CD4-positive, alpha-beta T cell treated with Interleukin-15 for 4 hours (primary cell): ENCODE data around the gene HOXB3.

Experiments used
- DNase-seq: peaks from one replicate; pipeline ENCODE4 v3.0.0-alpha.2; 2020; ENCODE audit warnings: low spot score

HOXB3 gene

DNA sequence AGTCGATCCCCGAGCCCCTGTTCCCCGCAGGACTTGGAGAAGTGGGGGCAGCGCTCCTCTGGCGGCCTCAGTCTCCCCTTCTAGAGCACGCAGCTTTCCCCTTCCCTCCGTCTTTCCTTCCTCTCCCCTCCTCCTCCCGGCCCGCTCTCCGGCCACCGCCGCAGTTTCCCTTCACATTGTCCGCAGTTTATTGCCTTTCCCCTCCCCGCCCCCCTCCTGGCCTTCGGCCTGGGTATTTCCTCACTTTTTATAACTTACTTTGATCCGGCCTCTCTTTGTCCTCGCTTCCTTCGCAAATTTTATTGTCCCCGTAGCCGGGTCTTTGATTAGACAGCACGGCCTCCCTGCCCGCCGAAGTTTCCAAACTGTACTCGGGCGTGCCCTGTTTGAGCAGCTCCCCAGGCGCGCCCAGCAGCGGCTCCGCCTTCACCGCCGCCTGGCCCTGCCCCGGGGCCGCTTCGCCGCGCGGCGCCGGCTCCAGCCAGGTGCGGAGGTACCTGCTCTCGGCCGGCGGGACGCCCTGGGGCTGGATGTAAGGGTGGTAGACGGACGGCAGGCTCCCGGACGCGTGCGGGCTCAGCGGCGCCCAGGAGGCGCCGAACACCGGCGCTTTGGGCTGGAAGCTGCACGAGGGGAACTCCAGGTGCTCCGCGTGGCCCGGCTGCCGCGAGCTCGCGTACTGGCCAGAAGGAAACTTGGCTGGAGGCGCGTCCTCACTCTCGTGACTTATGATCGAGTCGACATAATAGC is 35.6 kb upstream of the HOXB3 start:
- DNase-seq = no peak

DNA sequence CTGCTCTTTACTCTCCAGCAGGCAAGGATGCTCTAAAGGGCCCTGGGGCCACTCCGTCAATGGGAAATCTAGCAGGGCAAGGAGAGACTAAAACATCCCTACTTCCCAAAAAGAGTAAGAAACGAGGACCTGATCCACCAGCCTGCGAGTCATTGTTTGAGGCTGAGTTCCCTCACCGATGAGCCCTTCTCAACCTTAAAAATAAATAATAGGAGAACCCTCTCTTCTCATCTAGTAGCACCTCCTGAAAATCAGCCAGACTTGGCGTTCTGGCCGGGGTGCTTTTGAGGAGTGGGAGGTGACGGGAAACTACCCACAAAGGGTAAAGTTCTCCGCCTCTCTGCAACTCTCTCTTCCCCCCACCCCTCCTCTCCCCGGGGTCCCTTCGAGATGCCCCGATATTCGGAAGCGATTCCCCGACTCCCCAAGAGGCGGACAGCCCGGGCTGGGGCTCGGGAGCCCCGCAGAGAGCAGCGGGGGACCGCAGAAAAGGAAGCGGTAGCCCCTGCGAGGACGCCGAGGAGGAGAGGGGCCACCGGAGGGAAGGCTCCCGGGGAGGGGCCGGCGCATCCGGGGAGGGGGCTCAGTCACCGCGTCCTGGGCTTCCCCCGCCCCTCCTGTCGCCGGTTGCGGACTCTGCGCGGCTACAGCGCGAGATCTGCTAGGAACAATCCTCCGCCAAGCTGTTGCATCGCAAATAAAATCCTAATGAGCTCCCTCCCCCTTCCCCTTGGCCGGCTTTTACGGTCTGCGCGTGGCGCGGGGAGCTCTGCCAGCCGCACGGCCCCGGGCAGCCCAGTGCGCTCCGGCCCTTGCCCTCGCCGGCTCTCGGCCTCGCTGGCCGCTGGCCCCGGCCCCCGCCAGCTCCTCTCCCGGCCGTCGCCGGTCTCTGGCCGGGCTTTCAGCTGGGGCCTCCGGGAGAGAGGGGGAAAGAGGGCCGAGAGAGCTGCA is 34.8 kb upstream of the HOXB3 start:
- DNase-seq = no peak

DNA sequence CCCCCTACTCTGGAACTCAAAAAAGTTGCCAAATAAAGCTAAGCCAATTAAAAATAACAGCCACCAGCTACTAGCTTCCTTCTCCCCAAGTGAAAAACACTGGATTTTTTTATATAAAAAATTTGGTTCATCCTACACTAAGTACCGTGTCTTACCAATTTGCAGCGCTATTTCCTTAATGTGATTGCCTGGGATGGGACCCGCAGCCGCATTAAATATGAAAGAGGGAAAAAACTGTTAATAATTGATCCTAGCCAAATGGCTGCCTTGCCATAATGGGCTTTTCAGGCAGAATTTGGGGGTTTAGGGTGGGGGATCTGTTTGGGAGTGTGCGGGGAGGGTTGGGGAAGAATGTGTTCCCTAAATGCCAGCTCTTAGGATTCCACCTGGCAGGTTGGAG is 34.1 kb upstream of the HOXB3 start:
- DNase-seq = no peak

DNA sequence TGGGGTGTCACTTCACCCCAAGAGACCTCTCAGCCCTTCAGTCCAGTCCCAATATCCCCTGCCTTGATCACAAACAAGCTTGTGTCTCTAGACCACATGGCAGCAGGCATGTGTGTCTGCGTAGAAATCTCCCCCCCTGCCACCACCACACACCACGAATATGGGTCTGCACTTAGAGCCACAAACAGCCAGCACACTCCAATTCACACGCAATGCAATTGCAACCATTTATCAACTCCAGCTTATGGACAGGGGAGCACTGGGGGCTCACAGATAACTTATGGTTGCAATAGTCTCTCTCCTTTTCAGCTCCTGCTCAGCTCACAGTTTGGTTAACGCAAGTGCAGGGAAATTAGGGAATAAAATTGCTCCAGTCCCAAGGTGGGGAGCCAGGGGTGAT is 33.5 kb upstream of the HOXB3 start:
- no peak for DNase-seq

DNA sequence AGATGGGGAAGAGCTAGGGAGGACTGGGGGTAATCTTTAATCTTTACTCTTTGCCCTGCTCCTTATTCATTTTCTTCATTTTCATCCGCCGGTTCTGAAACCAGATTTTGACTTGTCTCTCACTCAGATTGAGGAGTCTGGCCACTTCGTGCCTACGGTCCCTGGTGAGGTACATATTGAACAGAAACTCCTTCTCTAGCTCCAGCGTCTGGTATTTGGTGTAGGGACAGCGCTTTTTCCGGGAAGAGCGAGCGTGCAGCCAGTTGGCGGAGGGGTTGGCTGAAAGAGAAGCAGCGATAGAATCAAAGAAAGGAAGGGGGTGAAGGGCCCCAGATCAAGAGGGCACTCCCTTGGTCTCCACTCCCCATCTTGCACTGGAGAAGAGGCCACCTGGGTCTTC is 32.8 kb upstream of the HOXB3 start:
- no peak for DNase-seq

DNA sequence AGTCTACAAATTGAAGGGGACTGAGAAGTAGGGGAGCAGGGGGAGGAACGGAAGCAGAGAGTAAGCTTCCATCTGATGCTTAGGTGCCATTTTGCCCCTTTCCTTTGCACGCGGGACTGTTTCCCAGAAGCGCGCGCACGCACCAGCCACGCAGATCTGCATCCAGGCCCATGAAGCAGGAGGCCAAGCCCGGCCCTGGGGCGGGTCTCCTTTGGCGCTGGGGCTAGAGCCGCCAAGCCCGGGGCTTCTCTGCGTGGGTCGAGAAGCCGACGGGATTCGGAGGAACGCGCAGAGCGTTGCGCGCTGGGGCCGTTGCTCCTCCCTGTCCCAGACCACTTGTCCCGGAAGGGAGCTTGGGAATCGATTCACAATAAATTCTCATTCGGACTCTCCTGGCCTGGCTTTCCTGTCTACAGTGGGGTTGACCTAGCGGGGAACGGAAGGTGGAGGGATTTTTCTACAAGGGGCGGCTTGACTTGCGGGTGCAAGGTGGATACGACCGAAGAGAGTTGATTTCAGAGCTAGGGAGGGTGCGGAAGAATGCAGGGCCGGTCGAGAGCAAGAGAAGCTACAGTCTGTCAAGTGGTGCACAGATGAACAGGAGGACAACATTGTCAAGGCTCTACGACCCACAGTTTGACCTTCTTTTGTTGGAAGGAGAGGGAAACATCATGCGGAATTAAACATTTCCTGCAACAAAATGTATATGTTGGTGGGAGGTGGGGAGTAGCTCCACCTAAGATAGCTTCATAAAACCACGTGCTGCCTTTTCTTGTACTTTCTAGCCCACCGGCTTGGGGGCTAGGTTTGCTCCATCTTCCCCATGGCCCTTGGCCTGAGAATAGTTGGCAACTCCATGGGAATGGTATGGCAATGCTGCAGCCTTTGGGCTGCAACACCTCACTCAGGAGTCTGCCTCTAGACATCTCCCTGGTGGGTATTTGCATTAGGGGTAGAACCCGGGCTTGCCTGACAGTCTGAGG is 31.7 kb upstream of the HOXB3 start:
- no peak for DNase-seq

DNA sequence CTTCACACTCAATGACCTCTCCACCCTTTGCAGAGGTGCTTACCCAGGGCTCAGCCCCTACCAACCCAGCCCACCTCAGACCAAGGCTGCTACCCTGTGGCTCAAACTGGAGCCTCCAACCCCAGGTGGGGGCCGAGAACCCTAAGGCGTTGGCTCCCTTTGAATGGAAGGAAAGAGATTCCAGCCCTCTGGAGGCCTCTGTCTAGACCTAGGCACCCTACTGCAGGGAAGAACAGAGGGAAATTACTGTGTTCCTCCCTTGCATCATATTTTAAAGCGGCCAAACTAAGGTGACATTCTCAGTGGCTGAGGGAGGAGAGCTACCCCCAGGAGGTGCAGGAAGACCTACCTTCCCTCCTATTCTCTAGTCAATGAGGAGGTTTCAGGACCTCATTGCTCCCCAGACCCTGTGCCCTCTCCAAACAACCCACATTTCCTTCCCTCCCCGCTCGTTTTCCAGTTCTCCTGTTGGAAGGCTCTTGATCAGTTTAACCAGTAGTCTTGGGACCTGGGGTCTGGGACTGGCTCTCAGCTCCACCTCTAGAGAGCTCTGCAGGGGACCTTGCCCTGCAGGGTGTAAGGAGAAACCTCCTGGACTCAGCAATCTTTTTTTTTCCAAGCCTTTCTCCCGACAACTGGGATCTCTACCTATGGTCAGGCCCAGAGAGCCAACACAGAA is 30.6 kb upstream of the HOXB3 start:
- no peak for DNase-seq

DNA sequence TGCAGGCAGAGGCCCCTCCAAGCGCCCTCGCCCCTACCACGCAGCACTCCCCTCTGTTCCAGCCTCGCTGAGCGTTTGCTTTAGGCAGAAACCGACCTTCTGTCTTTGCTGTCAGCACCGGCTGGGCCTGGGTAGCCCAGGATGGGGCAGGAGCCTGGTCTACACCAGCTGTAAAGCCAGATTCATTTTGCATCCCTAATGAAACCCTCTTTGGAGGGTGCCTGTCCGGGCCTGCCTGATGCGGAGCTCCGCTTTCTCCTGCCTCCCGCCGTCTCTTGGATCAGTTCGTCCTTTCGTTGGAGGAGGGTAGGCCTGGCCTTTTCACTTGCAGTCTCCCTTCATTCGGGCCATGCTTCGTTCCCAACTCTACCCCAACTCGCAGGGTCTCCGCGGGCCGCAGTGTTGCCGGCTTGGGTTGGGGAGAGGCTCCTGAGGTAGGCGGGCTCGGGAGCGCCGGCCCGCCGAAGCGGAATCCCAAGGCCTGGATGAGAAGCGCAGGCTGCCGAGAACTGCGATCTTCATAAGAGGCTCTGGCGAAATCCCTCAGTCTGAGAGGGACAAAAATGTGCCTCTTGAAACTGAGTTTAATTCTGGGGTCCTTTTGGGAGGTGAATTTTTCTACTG is 29.9 kb upstream of the HOXB3 start:
- no peak for DNase-seq

DNA sequence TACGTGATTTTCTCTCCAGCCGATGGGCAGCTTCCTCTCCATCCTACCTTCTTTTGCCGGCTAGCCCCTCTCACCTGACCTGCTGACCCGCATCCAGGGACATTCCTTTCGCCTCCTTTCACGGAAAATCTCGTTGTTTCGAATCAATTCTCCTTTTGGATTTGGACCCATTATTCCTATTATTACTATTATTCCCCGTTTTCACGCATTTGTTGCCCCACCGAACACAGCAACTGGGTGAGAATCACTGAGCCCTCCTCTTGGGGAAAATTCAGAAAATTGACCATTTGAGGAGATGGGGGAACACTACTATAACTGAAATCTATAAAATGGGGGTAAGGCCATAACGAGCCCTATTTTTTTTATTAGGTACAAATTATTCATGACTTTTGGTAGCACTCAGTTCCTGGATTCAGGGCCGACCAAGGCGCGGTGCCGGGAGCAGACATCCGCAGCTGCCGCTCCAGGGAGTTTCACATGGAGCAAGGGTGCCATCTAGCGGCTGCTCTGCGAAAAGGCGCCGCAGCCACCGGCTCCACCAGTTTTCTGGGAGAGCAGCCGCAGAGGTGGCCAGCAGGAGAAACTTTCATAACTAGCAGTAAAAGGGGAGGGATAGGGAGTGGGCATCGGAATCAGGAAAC is 28.3 kb upstream of the HOXB3 start:
- DNase-seq = peak; percentile 82

DNA sequence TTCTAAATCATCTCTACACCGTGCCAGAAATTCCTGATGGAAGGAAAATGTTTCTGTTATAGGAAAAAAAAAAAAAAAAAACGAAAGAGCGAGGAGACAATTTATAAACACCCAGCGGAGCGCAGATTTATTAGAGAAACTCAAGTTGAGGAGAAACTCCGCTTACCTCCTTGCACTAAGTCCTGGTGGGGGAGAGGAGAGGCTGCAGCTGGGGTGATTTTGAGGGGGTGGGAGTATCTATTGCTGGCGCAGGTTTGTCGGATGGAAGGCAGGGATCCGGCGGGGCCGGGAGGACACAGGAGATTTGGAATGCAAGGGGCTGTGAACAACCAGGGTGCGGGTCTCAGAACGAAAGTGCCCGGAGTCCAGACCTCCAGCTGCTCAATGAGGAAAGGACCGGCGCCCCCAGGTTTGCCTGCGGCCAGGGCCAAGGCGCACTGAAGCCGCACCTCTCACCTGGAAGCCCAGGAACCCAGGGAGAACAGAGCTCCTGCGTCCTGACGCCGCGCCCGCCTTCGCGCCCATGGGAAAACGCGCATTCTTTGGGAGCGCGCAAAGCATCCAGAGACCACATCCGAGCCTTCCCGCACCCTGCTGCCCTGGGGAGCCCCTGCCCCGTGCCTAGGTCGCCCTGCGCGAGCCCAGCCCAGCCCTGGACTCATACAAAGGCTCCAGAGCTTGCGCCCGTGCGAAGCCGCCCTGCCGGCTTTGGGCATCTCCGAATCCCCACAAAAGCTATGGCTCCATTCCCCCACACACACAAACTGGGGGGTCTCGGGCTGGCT is 27.6 kb upstream of the HOXB3 start:
- no peak for DNase-seq

DNA sequence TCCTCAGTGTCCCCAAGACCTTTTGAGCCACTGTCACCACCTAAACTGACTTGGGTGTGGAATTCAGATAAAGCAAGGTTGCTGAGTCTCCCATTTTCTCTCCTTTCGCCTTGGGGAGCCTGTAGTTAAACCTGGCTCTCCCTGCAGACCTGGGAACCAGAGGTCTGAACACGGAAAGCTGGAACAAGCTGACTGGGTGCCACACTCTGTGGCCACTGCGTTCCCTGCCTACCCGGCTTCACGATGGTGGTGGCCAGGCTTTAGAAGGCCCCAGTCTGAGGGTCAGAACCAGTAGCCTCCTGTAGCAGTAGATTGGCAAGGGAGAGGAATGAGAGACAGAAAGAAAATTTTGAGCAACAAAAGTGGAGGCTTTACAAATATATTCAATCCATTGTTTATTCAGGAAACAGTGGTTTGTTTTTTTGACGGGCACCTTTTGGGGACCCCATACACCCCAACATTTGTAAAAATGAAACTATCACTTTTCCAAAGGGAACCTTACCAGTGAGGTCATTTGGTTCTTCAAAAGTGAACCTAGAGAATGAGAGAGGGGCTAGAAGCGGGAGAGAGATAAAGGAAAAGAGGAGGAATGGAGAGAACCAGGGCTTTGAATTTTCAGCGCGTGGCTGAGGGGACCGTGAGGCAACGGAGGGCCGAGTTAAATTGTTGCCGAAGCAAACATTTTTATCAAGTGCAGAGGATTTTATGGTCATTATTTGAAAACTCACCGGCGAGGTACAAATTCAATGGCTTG is 26.9 kb upstream of the HOXB3 start:
- DNase-seq = no peak

DNA sequence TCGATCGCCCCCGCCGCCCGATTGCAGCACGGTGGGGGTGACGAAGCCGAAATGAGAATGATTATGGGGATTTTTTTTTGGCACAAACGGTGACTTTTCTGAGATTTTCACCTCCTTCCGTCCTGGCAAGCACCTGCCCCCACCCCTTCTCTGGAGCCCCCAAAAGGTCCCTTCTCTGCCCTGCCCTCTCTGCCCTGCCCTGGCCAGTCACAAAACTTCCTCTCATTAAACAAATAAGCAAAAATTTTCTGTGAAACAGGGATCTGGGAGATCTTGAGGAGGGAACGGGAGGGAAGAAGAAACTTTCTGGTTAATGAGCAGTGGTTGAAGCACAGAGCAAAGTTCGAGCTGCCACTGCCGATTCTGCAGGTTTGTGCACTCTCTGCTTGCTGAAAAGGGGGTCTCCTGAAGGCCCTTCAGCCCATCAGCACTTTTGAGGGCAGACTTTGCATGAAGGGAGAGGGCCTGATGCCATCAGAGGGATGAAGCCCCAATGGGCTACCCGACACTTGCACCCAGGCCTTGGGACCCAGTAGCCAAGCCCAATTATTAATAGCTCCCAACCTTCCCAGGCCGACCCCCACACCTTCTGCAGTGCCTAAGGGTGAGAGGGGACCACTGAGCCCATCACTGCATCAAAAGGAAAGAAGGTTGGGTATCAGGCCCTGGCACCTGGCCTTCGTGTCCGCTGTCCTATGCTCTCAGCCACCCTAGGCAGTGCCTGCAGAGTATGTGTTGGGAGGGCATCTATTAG is 26.1 kb upstream of the HOXB3 start:
- no peak for DNase-seq

DNA sequence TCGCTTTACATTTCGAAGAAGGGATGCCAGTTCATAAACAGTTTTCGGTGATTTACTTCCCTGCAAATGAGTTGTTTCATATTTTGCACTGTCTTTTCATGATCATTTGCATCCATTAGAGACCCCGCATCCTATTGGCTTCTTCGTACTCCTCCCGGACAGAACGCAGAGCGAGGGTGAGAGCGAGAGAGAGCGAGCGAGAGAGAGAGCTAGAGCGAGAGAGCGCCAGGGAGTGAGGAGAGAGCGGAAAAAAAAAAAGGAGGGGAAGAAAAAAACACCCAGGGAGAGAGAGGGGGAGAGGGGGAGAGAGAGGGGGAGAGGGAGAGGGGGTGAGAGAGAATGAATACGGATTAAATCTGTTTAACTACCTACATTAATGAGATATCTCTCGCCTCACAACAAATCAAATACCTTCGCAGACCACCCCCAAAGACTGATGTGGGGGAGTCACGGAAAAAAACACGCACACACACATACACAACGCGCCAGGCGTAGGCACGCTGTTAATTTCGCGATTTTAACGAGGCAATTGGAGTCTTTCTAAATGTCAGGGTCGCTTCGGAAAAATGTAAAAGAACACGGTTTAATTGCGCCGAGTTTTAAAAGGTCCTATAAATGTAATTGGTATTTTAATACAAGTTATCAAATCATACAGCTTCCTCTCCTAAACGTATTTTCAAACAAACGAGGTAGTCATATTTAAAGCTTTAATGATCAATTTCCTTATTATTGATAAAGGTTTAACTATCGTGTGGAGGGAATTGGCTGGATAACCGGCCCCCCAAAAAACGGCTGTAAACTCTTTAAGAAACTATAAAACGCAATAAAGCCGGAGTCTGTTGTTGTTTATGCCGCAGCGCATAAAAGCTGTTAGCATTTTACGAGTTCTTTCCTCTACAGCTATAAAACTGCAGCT is 25.3 kb upstream of the HOXB3 start, which contains the start of gene HOXB8:
Gene HOXB8, minus strand, starts transcription at position 246 of the 916 bp plus-strand sequence. CDS start 588 bp downstream, outside the sequence.
- DNase-seq = no peak

DNA sequence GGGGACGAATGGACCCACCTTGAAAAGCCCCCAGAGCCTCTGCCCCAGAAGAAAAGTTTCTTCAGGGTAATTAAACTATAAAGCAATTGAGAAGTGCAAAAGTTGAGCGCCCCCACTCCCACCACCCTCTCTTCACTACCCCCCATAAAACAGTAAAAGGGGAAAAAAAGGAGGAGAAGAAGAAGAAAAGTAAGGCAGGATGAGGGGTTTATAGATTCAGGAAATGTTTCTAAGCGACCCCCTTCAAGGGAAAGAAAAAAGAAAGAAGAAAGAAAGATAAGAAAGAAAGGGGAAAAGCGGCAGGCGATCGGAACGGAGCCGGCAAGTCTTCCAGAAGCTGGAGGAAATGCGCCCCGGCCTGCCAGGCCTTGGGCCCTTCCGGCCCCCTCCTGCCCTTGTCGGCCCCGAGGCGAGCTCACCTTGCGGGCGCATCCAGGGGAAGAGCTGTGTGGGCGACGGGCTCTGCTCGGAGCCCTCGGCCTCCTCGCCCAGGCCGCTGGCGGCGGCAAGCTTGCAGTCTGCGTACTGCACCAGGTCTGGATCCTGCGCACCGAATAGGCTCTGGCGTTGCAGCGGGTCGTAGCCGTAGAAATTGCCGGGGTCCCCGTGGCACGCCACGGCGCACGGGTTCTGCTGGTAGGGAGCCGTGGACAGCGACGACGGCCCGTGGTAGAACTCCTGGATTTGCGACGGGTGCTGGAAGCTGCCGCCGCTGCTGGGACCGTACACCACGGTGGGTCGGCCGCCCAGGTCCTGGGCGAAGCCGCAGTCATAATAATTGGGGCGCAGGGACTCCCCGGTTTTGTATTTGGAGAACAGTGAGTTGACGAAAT is 24.0 kb upstream of the HOXB3 start:
- no peak for DNase-seq

DNA sequence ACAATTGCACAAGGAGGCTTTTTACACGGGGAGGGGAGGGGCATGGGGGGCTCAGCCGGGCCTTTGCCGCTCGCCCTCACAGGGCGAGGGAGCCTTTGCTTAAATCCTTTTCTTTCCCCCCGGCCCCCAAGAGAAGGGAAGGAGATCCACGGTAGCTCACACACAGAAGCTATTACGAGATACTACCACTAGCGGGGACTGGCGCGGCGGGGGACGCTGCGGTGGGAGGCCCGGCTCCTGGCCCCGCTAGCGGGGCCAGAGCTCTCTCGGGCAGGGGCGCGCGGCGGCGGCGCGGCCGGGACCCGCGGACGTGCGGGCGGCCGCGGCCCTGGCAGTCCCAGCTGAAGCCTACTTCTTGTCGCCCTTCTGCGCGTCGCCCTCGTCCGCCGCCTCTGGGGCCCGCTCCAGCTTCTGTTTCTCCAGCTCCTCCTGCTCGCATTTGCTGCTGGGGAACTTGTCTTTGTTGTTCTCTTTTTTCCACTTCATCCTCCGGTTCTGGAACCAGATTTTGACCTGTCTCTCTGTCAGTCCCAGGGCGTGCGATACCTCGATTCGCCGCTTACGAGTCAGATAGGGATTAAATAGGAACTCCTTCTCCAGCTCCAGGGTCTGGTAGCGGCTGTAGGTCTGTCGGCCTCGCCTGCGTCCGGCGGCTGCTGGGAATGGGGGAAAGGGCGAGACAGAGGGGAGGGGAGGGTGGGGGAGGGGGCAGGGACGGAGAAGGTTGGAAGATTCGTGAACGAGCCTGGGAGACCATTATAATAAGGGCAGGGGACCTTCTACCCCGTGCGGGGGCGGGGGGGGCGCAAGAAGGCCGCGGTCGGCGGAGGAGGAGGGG is 23.0 kb upstream of the HOXB3 start:
- peak; percentile 43 for DNase-seq
